ENCODE measurements around the gene IL20RB. TPM values are rescaled to one million over a fixed set of nuclear protein-coding genes. Genes with fewer than 3 reads are reported as not detected.
A peak's percentile ranks its signal among the peaks of the same experiment; 100 is the strongest.

The IL20RB gene
- total and polyA plus RNA-seq, 4 donors: 0.60 to 1.2 (median 0.75) TPM

- no CpG with 5 or more reads among the region's 7 CpGs for WGBS (ENCODE audit: insufficient coverage)
- no peaks in the 10 kb centered on the region for H3K4me1 ChIP-seq (ENCODE audit: control insufficient read depth, insufficient read depth, low read length)
- H3K27ac ChIP-seq (ENCODE audit: low read depth, low read length): no peak overlapping the region
- no peaks in the 10 kb centered on the region for H3K27me3 ChIP-seq (ENCODE audit: control insufficient read depth, insufficient read depth, low read length)
- DNase-seq (ENCODE audit: low read depth in 4 of 6, low spot score in 6 of 6): peak in 2 of 6 donors; percentile 14 to 34
- H3K4me3 ChIP-seq (ENCODE audit: low read depth, low read length): no peak overlapping the region
- H3K36me3 ChIP-seq (ENCODE audit: control insufficient read depth, insufficient read depth, low read length): no peaks in the 10 kb centered on the region
- H3K9me3 ChIP-seq (ENCODE audit: control insufficient read depth, insufficient read depth, low read length): peaks cover 8% of the 10 kb centered on the region
Measured at GRCh38 chr3:136925425-136926190, 32.2 kb upstream of the IL20RB start.

- Histone ChIP-seq H3K9me3 (ENCODE audit: control insufficient read depth, insufficient read depth, low read length) (no peaks in the 10 kb centered on the region), H3K4me3 (ENCODE audit: low read depth, low read length) (no peak overlapping the region), H3K27ac (ENCODE audit: low read depth, low read length) (no peak overlapping the region), H3K36me3 (ENCODE audit: control insufficient read depth, insufficient read depth, low read length) (no peaks in the 10 kb centered on the region), H3K27me3 (ENCODE audit: control insufficient read depth, insufficient read depth, low read length) (no peaks in the 10 kb centered on the region), H3K4me1 (ENCODE audit: control insufficient read depth, insufficient read depth, low read length) (no peaks in the 10 kb centered on the region)
- no peak for DNase-seq (ENCODE audit: low read depth in 4 of 6, low spot score in 6 of 6)
Measured at GRCh38 chr3:136928240-136928639, 29.5 kb upstream of the IL20RB start.

GRCh38 chr3:136929977-136930670 lies 27.7 kb upstream of the IL20RB start:
- Histone ChIP-seq H3K4me3 (ENCODE audit: low read depth, low read length) (no peak overlapping the region), H3K27ac (ENCODE audit: low read depth, low read length) (no peak overlapping the region), H3K9me3 (ENCODE audit: control insufficient read depth, insufficient read depth, low read length) (no peaks in the 10 kb centered on the region), H3K27me3 (ENCODE audit: control insufficient read depth, insufficient read depth, low read length) (no peaks in the 10 kb centered on the region), H3K36me3 (ENCODE audit: control insufficient read depth, insufficient read depth, low read length) (no peaks in the 10 kb centered on the region), H3K4me1 (ENCODE audit: control insufficient read depth, insufficient read depth, low read length) (no peaks in the 10 kb centered on the region)
- DNase-seq (ENCODE audit: low read depth in 4 of 6, low spot score in 6 of 6): peak in 1 of 6 donors; percentile 20
- no CpG with 5 or more reads among the region's 4 CpGs for whole genome bisulfite sequencing (ENCODE audit: insufficient coverage)

GRCh38 chr3:136931606-136932005 lies 26.2 kb upstream of the IL20RB start:
- Histone ChIP-seq H3K4me1 (ENCODE audit: control insufficient read depth, insufficient read depth, low read length) (no peaks in the 10 kb centered on the region), H3K27me3 (ENCODE audit: control insufficient read depth, insufficient read depth, low read length) (no peaks in the 10 kb centered on the region), H3K9me3 (ENCODE audit: control insufficient read depth, insufficient read depth, low read length) (no peaks in the 10 kb centered on the region), H3K4me3 (ENCODE audit: low read depth, low read length) (no peak overlapping the region), H3K27ac (ENCODE audit: low read depth, low read length) (no peak overlapping the region), H3K36me3 (ENCODE audit: control insufficient read depth, insufficient read depth, low read length) (no peaks in the 10 kb centered on the region)
- 98% methylated on average over 4 of the region's 4 CpGs for WGBS (ENCODE audit: insufficient coverage)
- no peak for DNase-seq (ENCODE audit: low read depth in 4 of 6, low spot score in 6 of 6)

GRCh38 chr3:136932523-136932922 lies 25.3 kb upstream of the IL20RB start:
- Histone ChIP-seq H3K27me3 (ENCODE audit: control insufficient read depth, insufficient read depth, low read length) (no peaks in the 10 kb centered on the region), H3K4me1 (ENCODE audit: control insufficient read depth, insufficient read depth, low read length) (no peaks in the 10 kb centered on the region), H3K4me3 (ENCODE audit: low read depth, low read length) (no peak overlapping the region), H3K36me3 (ENCODE audit: control insufficient read depth, insufficient read depth, low read length) (no peaks in the 10 kb centered on the region), H3K9me3 (ENCODE audit: control insufficient read depth, insufficient read depth, low read length) (peaks cover 2% of the 10 kb centered on the region), H3K27ac (ENCODE audit: low read depth, low read length) (no peak overlapping the region)
- no CpG with 5 or more reads among the region's 1 CpG for WGBS (ENCODE audit: insufficient coverage)
- DNase-seq (ENCODE audit: low read depth in 4 of 6, low spot score in 6 of 6): no peak

GRCh38 chr3:136932978-136933772 lies 24.6 kb upstream of the IL20RB start:
- no peak for DNase-seq (ENCODE audit: low read depth in 4 of 6, low spot score in 6 of 6)
- Histone ChIP-seq H3K4me3 (ENCODE audit: low read depth, low read length) (no peak overlapping the region), H3K9me3 (ENCODE audit: control insufficient read depth, insufficient read depth, low read length) (peaks cover 2% of the 10 kb centered on the region), H3K27ac (ENCODE audit: low read depth, low read length) (no peak overlapping the region), H3K4me1 (ENCODE audit: control insufficient read depth, insufficient read depth, low read length) (no peaks in the 10 kb centered on the region), H3K27me3 (ENCODE audit: control insufficient read depth, insufficient read depth, low read length) (no peaks in the 10 kb centered on the region), H3K36me3 (ENCODE audit: control insufficient read depth, insufficient read depth, low read length) (no peaks in the 10 kb centered on the region)
- WGBS (ENCODE audit: insufficient coverage): no CpG with 5 or more reads among the region's 1 CpG

GRCh38 chr3:136937175-136937574 lies 20.6 kb upstream of the IL20RB start:
- Histone ChIP-seq H3K36me3 (ENCODE audit: control insufficient read depth, insufficient read depth, low read length) (no peaks in the 10 kb centered on the region), H3K27ac (ENCODE audit: low read depth, low read length) (no peak overlapping the region), H3K4me1 (ENCODE audit: control insufficient read depth, insufficient read depth, low read length) (no peaks in the 10 kb centered on the region), H3K4me3 (ENCODE audit: low read depth, low read length) (no peak overlapping the region), H3K27me3 (ENCODE audit: control insufficient read depth, insufficient read depth, low read length) (no peaks in the 10 kb centered on the region), H3K9me3 (ENCODE audit: control insufficient read depth, insufficient read depth, low read length) (peaks cover 6% of the 10 kb centered on the region)
- no CpG with 5 or more reads among the region's 1 CpG for WGBS (ENCODE audit: insufficient coverage)
- DNase-seq (ENCODE audit: low read depth in 4 of 6, low spot score in 6 of 6): no peak

- no peak overlapping the region for H3K27ac ChIP-seq (ENCODE audit: low read depth, low read length)
- H3K9me3 ChIP-seq (ENCODE audit: control insufficient read depth, insufficient read depth, low read length): peaks cover 6% of the 10 kb centered on the region
- H3K4me3 ChIP-seq (ENCODE audit: low read depth, low read length): no peak overlapping the region
- DNase-seq (ENCODE audit: low read depth in 4 of 6, low spot score in 6 of 6): no peak
- peaks cover 5% of the 10 kb centered on the region for H3K4me1 ChIP-seq (ENCODE audit: control insufficient read depth, insufficient read depth, low read length)
- H3K36me3 ChIP-seq (ENCODE audit: control insufficient read depth, insufficient read depth, low read length): no peaks in the 10 kb centered on the region
- WGBS (ENCODE audit: insufficient coverage): no CpG with 5 or more reads among the region's 2 CpGs
- H3K27me3 ChIP-seq (ENCODE audit: control insufficient read depth, insufficient read depth, low read length): no peaks in the 10 kb centered on the region
Measured at GRCh38 chr3:136937851-136938250, 19.9 kb upstream of the IL20RB start.

GRCh38 chr3:136938334-136938733 lies 19.4 kb upstream of the IL20RB start:
- H3K36me3 ChIP-seq (ENCODE audit: control insufficient read depth, insufficient read depth, low read length): no peaks in the 10 kb centered on the region
- H3K27ac ChIP-seq (ENCODE audit: low read depth, low read length): no peak overlapping the region
- H3K27me3 ChIP-seq (ENCODE audit: control insufficient read depth, insufficient read depth, low read length): no peaks in the 10 kb centered on the region
- peaks cover 6% of the 10 kb centered on the region for H3K4me1 ChIP-seq (ENCODE audit: control insufficient read depth, insufficient read depth, low read length)
- H3K9me3 ChIP-seq (ENCODE audit: control insufficient read depth, insufficient read depth, low read length): peaks cover 6% of the 10 kb centered on the region
- H3K4me3 ChIP-seq (ENCODE audit: low read depth, low read length): no peak overlapping the region
- no peak for DNase-seq (ENCODE audit: low read depth in 4 of 6, low spot score in 6 of 6)
